Cerebellar cortex (tissue), 1 donor: ENCODE results near the gene KANK4.

Source experiments
- DNase-seq: peaks from one replicate; pipeline ENCODE4 v3.0.0-alpha.2; 2015; ENCODE audit warnings: low spot score

Gene KANK4

GRCh38 chr1:62336995-62337705 lies 17.9 kb upstream of the KANK4 start:
- DNase-seq: no peak

- DNase-seq: no peak
These were observed 17.4 kb upstream of the KANK4 start for GRCh38 chr1:62336638-62336994.

DNA sequence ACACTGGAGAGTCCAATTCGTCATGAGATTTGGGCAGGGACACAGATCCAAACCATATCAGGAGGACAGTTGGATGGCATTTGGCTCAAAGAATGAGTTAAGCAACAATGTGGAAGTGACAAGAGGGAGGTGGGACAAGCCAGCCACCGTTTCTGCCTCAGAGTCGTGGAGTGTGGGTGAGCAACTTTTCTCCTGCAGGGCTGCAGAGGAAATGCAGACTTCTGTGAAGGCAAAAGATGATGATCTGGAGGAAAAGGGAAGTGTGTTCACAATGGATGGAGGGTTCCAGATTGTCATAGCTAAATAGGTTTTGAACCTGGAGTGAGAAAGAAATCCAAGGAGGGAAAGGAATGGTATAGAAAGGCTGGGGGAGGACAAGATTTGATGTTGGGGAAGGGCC lies 16.4 kb upstream of the KANK4 start:
- DNase-seq: no peak

DNA sequence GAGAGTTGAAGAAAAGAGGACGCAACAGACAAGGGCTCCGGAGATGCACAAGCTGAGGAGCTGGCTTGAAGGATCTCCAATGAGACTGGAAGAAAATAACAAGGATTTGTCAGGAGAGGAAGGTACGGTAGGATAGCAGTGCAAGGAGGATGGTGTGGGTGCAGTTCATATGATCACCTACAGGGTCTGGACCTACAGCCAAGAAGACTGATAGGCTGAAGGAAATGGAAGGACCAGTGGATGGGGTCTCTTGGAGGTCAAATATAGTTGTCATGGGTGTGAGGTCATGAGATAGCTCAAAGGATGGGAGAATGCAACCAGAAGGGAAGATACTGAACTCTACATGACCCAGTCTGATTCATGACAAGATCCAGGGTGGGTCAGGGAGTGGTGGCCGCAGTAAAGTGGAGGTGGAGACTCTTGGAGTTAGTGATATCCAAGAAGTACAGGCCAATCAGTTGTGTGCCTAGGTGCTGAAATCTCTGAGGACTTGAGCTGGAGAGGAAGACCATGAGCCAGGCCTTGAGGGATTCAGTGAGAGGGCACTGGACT lies 15.3 kb upstream of the KANK4 start:
- no peak for DNase-seq

GRCh38 chr1:62333441-62333840 lies 14.2 kb upstream of the KANK4 start:
- DNase-seq: no peak

DNA sequence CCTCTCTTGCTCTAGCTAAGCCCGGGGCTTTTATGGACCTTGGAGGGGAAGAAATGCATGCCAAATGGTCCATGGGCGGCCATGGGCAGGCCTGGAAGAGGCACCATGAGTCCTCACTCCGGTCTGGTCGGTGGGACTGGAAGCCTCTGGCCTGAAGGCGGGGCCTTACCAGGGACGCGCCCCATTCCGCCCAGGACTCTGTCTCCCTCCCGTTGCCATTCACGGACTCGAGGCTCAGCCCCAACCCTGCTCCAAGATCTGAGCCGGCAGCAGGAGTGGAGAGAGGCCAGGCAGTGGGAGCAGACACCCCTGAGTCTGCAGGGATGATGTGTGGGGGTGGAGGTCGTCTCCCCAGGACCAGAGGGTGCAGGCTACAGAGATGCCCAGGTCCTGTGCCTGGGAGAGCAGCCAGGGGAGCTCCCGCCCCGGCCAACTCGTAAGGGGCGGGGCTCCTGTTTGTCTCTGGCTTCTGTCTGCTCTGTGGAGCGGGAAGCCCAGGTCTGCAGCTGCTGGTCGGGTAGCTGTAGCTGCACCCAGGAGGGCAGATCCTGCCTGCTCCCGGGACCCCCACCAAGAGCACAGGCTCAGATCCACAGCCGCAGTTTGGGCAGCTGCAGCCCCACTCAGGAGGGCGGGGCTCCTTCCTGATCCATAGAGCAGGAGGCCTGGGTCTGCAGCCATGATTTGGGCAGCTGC lies 8.3 kb upstream of the KANK4 start:
- DNase-seq: no peak

- DNase-seq: no peak
These were observed 6.4 kb upstream of the KANK4 start for GRCh38 chr1:62325681-62326080.

DNA sequence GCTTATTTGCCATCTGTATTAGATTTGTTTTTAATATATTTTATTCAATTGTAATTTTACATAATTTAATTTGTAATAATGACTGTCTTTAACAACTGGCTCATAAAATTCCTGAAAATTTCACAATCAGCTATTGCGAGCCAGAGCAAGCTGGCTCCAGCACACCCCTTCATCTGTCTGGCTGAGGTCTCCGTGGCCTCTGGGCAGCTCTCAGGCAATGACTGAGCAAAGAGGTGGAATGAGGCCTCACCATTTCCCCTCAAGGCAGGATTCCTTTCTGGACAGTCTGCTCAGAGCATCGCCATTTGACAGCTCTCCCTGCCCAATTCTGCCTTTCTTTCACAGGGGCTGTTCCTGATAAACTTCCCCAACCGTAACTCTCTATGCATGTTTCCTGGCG lies 5.8 kb upstream of the KANK4 start:
- DNase-seq: no peak

DNA sequence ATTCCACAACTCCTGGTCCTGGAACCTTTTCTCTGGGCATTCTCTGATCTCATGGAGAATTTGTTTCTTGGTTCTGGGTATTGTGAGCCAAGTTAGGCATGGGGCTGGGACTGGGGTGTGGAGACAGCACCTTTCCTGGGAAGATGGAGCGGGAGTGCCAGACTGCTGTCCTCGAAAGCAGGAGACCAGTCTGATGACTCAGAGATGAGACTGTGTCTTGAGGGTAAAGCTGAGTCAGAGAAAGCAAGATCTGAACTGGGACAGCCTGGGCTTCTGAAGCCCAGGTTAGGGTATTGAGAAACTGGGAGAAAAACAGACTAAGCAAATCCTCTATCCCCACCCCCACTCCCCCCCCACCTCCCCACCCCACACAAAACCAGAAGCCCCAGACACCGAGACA lies 2.2 kb upstream of the KANK4 start:
- no peak for DNase-seq

GRCh38 chr1:62318320-62318755 lies 896 bp downstream of the KANK4 start:
- no peak for DNase-seq

DNA sequence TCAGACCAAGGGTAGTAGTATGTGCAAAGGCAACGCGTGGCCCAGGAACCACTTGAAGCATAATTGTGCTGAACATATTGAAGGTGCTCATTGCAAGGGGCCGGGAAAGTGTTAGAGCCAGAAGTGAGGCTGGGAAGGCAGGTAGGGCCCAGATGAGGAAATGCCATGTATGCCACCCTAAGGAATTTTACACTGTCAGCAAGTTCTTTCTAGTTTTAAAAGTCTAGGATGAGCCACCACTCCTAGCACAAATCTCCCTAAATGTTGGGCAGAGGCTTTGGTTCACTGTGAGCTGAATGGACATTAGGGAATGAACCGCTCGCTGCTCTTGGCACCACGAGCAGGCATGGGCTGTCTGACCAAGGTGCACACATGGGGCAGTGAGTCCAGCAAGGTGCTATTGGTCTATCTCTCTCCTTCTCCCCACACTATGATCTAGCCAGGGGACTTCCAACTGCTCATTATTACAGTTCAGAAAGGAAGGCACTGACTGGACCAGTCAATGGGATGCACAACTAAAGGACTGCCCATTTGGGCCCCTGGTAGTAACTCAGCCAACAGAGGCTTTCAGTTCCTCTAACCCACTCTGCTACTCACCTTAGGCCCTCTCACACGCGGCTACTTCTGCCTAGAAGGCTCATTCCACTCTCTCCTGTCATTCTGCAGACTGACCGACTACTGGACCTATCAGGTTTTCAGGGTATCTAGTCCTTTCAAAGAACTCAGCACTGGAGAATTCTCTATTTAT lies 2.0 kb downstream of the KANK4 start:
- DNase-seq: no peak

DNA sequence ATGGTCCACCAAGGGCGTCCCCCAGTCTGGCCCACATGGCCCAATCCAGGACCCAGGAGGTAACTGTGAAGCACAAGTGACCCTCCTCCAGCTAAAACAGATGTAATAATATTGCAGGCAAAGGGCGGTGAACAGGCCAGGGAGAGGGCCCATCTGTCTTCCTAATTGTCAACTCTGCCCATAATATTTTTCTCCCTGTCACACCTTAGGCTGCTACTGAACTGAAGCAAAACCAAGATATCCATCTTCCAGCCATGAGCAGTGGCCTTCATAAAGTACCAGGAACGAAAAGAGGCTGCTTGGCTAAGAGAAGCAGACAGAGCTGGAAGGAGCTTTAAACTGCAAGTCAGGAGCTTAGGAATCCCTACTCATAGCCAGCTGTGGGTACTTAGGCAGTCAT lies 3.1 kb downstream of the KANK4 start:
- DNase-seq: no peak

GRCh38 chr1:62315387-62315786 lies 3.8 kb downstream of the KANK4 start:
- DNase-seq: no peak

DNA sequence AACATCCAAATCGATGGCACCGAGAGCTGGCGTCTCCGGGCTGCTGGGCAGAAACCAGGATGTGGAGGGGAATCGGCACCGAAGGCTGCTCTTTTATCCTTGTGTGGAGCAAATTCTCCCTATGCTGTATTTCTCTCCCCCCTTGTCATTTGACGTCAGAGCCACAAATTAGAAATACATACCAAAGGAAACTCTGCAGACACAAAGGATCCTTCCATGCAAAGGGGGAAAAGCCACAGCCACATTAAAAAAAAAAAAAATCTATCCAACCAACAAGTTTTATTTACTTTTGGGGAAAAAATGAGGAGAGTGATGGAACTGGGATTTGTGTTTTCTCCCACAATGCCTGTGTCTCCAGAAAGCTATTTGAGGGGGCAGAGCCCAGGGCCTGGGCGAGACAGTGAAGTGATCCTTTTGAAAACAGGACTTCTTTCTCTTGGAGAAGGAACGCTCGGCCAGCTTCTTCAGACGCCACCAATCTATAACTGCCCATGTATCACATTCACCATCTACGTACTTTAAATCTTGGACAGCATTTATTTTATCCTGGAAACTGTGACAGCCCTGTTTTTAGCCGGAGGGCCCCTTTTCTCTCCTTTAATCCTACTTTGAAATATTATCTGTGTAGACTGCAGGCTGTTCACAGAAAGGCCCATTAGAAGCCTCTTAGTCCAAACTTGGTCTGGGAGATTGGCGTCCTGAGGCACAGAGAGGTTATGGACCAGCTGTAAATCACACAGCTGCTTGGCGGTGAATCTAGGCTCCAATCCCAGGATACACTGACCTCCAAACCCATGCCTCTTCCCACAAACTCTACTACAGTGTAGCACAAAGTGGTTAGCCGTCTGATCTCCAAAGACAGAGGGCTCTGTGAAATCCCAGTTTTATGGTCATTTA lies 4.5 kb downstream of the KANK4 start:
- DNase-seq: no peak

DNA sequence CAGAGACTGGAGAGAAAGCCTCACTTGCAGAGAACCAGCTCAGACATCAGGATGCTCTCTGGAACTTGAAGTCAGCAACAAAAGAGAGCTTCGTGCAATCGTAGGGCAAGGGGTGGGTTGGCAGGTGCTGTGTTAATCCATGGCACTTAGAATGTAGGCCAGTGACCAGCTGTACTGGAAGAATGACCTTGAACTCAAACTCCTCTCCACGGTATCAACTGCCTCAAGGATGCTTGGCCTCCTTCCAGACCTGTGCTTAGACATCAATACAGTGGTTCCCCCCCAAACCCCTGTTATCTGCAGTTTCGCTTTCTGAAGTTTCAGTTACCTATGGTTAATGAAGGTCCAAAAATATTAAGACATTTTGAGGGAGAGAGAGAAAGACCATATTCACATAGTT lies 6.5 kb downstream of the KANK4 start:
- DNase-seq: no peak

- no peak for DNase-seq
These were observed 7.7 kb downstream of the KANK4 start for GRCh38 chr1:62311473-62311943.

DNA sequence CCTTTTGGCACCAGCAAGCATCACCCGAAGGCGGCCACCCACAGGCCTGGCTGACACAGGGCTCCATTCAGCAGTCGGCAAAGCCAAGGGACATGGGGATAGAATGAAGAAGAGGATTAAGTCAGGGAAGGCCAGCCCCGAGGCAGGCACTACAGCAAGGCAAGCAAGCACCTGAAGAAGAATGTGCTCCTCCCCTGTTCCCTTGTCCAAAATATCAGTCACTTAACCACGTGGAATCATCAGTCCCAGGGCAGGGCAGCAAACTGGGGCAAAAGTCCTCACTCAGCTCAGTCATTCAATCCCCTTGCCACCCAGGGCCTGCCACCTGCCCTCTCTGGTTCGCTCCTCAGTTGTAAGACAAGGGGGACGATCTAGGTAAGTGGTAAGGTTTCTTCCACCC lies 9.3 kb downstream of the KANK4 start:
- no peak for DNase-seq

GRCh38 chr1:62308606-62309005 lies 10.6 kb downstream of the KANK4 start:
- no peak for DNase-seq

DNA sequence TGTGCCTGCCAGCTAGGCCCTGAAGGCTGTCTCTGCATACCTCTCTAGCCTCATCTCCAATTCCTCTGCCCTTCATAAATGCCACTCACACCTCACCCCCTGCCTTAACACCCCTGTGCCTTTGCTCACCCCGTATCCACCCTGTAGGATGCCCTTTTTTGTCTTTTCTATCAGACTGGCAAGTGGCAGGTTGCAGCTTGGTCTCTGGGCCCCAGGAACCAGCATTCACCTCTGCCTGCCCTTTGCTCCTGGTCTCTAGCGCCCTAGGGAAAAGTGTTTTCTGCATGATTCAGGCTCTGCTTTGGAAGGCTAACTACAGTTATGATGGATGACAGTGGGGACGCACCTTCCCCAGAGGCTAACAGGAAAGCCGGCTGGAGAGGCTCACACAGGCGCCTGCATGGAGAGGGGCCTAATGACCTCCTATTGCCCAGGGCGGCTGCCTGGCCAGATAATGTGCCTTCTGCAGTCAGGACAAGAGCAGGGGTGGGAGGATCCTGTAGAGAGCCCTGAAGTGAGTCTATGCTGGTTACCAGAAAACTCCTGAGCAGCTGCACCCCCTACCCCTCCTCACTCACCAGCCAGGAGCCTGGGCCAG lies 11.2 kb downstream of the KANK4 start:
- DNase-seq: no peak

GRCh38 chr1:62307446-62307845 lies 11.8 kb downstream of the KANK4 start:
- no peak for DNase-seq

GRCh38 chr1:62306065-62306464 lies 13.2 kb downstream of the KANK4 start:
- no peak for DNase-seq
